NCI-H748 treated with DMSO at 0.1 percent for 48 hours (cell line): ENCODE measurements around the gene ST6GALNAC3.

Experiments used
- DNase-seq: peaks from one replicate; lab custom pipeline; 2025; lab: John Stamatoyannopoulos, UW

Gene ST6GALNAC3

GRCh38 chr1:76288758-76289483 is 214.4 kb downstream of the ST6GALNAC3 start:
- DNase-seq, result no peak

GRCh38 chr1:76289692-76290091 is 215.1 kb downstream of the ST6GALNAC3 start:
- DNase-seq, result no peak

GRCh38 chr1:76290271-76290670 is 215.7 kb downstream of the ST6GALNAC3 start:
- DNase-seq, result no peak

- no peak for DNase-seq
Measured at GRCh38 chr1:76291191-76291590, 216.6 kb downstream of the ST6GALNAC3 start.

- DNase-seq, result no peak
Measured at GRCh38 chr1:76291737-76292136, 217.2 kb downstream of the ST6GALNAC3 start.

- no peak for DNase-seq
Measured at GRCh38 chr1:76292418-76293184, 218.1 kb downstream of the ST6GALNAC3 start.

- no peak for DNase-seq
Measured at GRCh38 chr1:76293831-76294230, 219.3 kb downstream of the ST6GALNAC3 start.

- peak; percentile 42 for DNase-seq
Measured at GRCh38 chr1:76294482-76295194, 220.1 kb downstream of the ST6GALNAC3 start.

GRCh38 chr1:76298399-76298798 is 223.9 kb downstream of the ST6GALNAC3 start:
- DNase-seq, result no peak

- no peak for DNase-seq
Measured at GRCh38 chr1:76299036-76299435, 224.5 kb downstream of the ST6GALNAC3 start.

- DNase-seq, result no peak
Measured at GRCh38 chr1:76300556-76300955, 226.0 kb downstream of the ST6GALNAC3 start.

GRCh38 chr1:76302711-76303339 is 228.3 kb downstream of the ST6GALNAC3 start:
- DNase-seq, result peak; percentile 80

GRCh38 chr1:76303340-76303717 is 228.8 kb downstream of the ST6GALNAC3 start:
- peak; percentile 96 for DNase-seq

GRCh38 chr1:76313304-76313703 is 238.8 kb downstream of the ST6GALNAC3 start:
- DNase-seq, result no peak

- no peak for DNase-seq
Measured at GRCh38 chr1:76314730-76315129, 240.2 kb downstream of the ST6GALNAC3 start.

GRCh38 chr1:76317299-76317900 is 242.9 kb downstream of the ST6GALNAC3 start:
- no peak for DNase-seq

- DNase-seq, result peak; percentile 58
Measured at GRCh38 chr1:76330991-76331603, 256.6 kb downstream of the ST6GALNAC3 start.

GRCh38 chr1:76335882-76336281 is 261.3 kb downstream of the ST6GALNAC3 start:
- no peak for DNase-seq

- no peak for DNase-seq
Measured at GRCh38 chr1:76336931-76337371, 262.4 kb downstream of the ST6GALNAC3 start.

GRCh38 chr1:76337542-76338219 is 263.1 kb downstream of the ST6GALNAC3 start:
- DNase-seq, result no peak

GRCh38 chr1:76340056-76340455 is 265.5 kb downstream of the ST6GALNAC3 start:
- no peak for DNase-seq
